Nephron (organoid): ENCODE data around the gene MRPS33.

ENCODE experiments used
- H3K27ac Mint-ChIP-seq, 3 experiments: 2 replicates each; pipeline ENCODE4 v1.8.0; 2020; ENCODE audit warnings: mixed read lengths in 3 of 3, mild to moderate bottlenecking in 2 of 3, moderate library complexity in 1 of 3
- H3K27me3 Mint-ChIP-seq: 2 replicates; pipeline ENCODE4 v1.8.0; 2021; ENCODE audit warnings: low read depth, mild to moderate bottlenecking, moderate library complexity, mixed read lengths
- H3K36me3 Mint-ChIP-seq: 2 replicates; pipeline ENCODE4 v1.8.0; 2020; ENCODE audit warnings: low read depth, mixed read lengths
- H3K4me1 Mint-ChIP-seq: 2 replicates; pipeline ENCODE4 v1.8.0; 2020; ENCODE audit warnings: mixed read lengths
- H3K4me3 Mint-ChIP-seq, 3 experiments: 2 replicates each; pipeline ENCODE4 v1.8.0; 2020; ENCODE audit warnings: mild to moderate bottlenecking in 3 of 3, mixed read lengths in 3 of 3, moderate library complexity in 2 of 3
- H3K9me3 Mint-ChIP-seq: 2 replicates; pipeline ENCODE4 v1.8.0; 2020; ENCODE audit warnings: mixed read lengths
- CTCF ChIP-seq, 3 experiments: fragments of 200-600 bp; sonication (generic); IDR thresholded peaks; one replicate each; pipeline ENCODE4 v1.5.0; 2021; ENCODE audit warnings: antibody characterized with exemption in 3 of 3; ENCODE audit not compliant: unreplicated experiment in 3 of 3

The MRPS33 gene

GRCh38 chr7:141014524-141015395 lies at the start of gene MRPS33:
Gene MRPS33 (minus strand): TSS chr7:141014952. CDS start chr7:141010633, 4,319 bp downstream.
- Mint-ChIP-seq H3K9me3 (no peaks in the 10 kb centered on the region), H3K27ac (peak within 1 kb of the TSS; percentile 97 to 100 (median 98)), H3K4me3 (peak within 1 kb of the TSS; percentile 93 to 98 (median 97)), H3K4me1 (peaks cover 21% of the 10 kb centered on the region), H3K36me3 (peaks cover 4% of the 10 kb centered on the region), H3K27me3 (peaks cover 10% of the 10 kb centered on the region)
- peak; percentile 12 to 49 (median 19) for TF ChIP-seq CTCF (IDR thresholded peaks at IDR 0.05; ENCODE audit: unreplicated experiment in 3 of 3)

- TF ChIP-seq CTCF (IDR thresholded peaks at IDR 0.05; ENCODE audit: unreplicated experiment in 3 of 3): no peak
- H3K4me3 Mint-ChIP-seq: no peak overlapping the region
- no peaks in the 10 kb centered on the region for H3K4me1 Mint-ChIP-seq
- H3K36me3 Mint-ChIP-seq: no peaks in the 10 kb centered on the region
- peaks cover 5% of the 10 kb centered on the region for H3K9me3 Mint-ChIP-seq
- no peak overlapping the region for H3K27ac Mint-ChIP-seq
- H3K27me3 Mint-ChIP-seq: no peaks in the 10 kb centered on the region
Measured at GRCh38 chr7:141057788-141058187, 43.0 kb upstream of the MRPS33 start.

GRCh38 chr7:141055146-141055545 lies 40.4 kb upstream of the MRPS33 start:
- no peaks in the 10 kb centered on the region for H3K9me3 Mint-ChIP-seq
- no peak overlapping the region for H3K4me3 Mint-ChIP-seq
- TF ChIP-seq CTCF (IDR thresholded peaks at IDR 0.05; ENCODE audit: unreplicated experiment in 3 of 3): no peak
- no peaks in the 10 kb centered on the region for H3K27me3 Mint-ChIP-seq
- no peaks in the 10 kb centered on the region for H3K4me1 Mint-ChIP-seq
- H3K36me3 Mint-ChIP-seq: no peaks in the 10 kb centered on the region
- H3K27ac Mint-ChIP-seq: no peak overlapping the region

- Mint-ChIP-seq H3K4me3 (no peak overlapping the region), H3K27ac (no peak overlapping the region), H3K9me3 (no peaks in the 10 kb centered on the region), H3K4me1 (no peaks in the 10 kb centered on the region), H3K27me3 (peaks cover 3% of the 10 kb centered on the region), H3K36me3 (no peaks in the 10 kb centered on the region)
- no peak for TF ChIP-seq CTCF (IDR thresholded peaks at IDR 0.05; ENCODE audit: unreplicated experiment in 3 of 3)
Measured at GRCh38 chr7:141053626-141054025, 38.9 kb upstream of the MRPS33 start.

GRCh38 chr7:141045842-141046620 lies 31.3 kb upstream of the MRPS33 start:
- H3K36me3 Mint-ChIP-seq: no peaks in the 10 kb centered on the region
- no peak overlapping the region for H3K27ac Mint-ChIP-seq
- H3K27me3 Mint-ChIP-seq: peaks cover 3% of the 10 kb centered on the region
- TF ChIP-seq CTCF (IDR thresholded peaks at IDR 0.05; ENCODE audit: unreplicated experiment in 3 of 3): no peak
- H3K4me3 Mint-ChIP-seq: no peak overlapping the region
- no peaks in the 10 kb centered on the region for H3K4me1 Mint-ChIP-seq
- H3K9me3 Mint-ChIP-seq: no peaks in the 10 kb centered on the region
